ENCODE measurements around the gene LCOR.
"Not testable (repeated sequence)": the region's sequence is repeated elsewhere in the genome, so short reads cannot be mapped to it uniquely, and the experiment has no call there.

Gene LCOR

DNA sequence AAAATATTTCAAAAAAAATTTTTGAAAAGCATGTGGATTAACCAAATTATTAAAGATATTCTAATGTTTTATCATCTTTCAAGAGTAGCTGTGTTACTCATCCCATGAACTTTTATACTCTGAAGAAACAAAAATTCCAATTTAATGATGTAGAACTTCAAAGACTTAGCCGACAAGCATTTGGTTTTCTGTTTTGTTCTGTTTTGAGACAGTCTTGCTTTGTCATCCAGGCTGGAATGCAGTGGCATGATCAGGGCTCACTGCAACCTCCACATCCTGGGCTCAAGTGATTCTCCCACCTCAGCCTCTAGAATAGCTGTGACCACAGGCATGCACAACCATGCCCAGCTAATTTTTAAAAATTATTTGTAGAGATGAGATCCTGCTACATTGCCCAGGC is 17.8 kb upstream of the LCOR start:
- no peak overlapping the region for H3K27ac ChIP-seq
- TF ChIP-seq CTCF (conservative IDR thresholded peaks at IDR 0.05) = no peak

- H3K27ac ChIP-seq = not testable (repeated sequence)
These were observed 13.1 kb upstream of the LCOR start for GRCh38 chr10:96818971-96819370.

GRCh38 chr10:96820765-96821164 is 11.3 kb upstream of the LCOR start:
- no peak overlapping the region for H3K27ac ChIP-seq
- TF ChIP-seq CTCF (conservative IDR thresholded peaks at IDR 0.05) = no peak

GRCh38 chr10:96826438-96826837 is 5.7 kb upstream of the LCOR start:
- no peak for TF ChIP-seq CTCF (conservative IDR thresholded peaks at IDR 0.05)
- no peak overlapping the region for H3K27ac ChIP-seq

DNA sequence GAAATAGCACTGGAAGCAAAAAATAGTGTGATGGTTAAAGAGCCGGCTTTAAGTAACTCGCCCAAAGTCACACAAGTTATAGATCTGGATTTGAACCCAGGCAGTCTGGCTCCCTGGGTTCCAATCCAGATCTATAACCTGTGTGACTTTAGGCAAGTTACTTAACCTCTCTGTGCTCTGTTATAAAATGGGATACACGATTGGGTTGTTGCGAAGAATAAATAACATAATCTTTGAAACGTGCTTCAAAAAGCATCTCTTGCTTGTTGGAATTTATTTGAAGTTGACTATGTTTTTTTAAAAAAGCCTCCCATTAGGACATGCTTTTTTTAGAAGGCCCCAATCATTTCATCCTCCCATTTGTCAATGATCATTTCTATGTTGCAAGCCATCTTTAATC is 3.5 kb upstream of the LCOR start:
- no peak overlapping the region for H3K27ac ChIP-seq
- no peak for TF ChIP-seq CTCF (conservative IDR thresholded peaks at IDR 0.05)

DNA sequence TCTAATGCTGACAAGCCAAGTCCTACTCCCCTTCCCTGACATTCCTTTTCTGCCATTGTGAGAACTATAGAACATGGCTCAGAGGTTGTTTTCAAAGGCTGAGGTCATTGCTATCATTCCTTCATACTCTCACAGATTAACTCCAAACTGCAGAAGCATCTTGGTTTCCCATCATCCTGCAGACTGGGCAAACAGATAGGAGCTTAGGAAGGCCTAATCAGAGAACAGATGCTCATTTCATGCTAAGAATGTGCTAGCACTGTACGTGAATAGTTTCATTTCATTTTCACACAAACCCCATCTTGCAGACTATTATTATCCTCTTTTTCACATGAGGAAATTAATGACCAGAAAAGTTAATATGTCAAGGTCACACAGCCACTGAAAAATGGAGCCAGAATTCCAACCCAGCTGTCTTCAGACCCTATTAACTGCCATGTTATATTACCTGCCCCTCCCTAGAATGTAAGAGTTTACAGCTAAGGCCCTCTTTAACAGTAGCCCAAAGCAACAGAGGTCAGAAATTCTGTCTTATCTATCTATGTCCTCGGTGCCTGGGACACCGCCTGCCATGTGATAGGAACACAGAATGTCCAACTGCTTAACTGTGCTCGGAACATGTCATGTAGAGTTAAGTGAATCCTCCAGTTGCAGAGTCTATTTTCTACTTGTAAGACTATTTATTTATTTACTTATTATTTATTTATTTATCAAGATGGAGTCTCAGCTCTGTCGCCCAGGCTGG is 2.9 kb upstream of the LCOR start:
- no peak overlapping the region for H3K27ac ChIP-seq
- TF ChIP-seq CTCF (conservative IDR thresholded peaks at IDR 0.05) = no peak

GRCh38 chr10:96830511-96831199 is 1.4 kb upstream of the LCOR start:
- TF ChIP-seq CTCF (conservative IDR thresholded peaks at IDR 0.05) = peak; percentile 82
- H3K27ac ChIP-seq = peak overlapping the region; percentile 92
